Rectal smooth muscle tissue (tissue), 1 donor: ENCODE data around the gene PHGDH.
"Not testable (repeated sequence)": the region's sequence is repeated elsewhere in the genome, so short reads cannot be mapped to it uniquely, and the experiment has no call there.

Source experiments
- H3K27ac ChIP-seq: one replicate; pipeline ENCODE4 v1.7.0; 2013; ENCODE audit warnings: low read depth, low read length, inconsistent platforms
- H3K27me3 ChIP-seq: one replicate; pipeline ENCODE4 v1.7.0; 2013; ENCODE audit warnings: low read length; ENCODE audit not compliant: control insufficient read depth, insufficient read depth
- H3K36me3 ChIP-seq: one replicate; pipeline ENCODE4 v1.7.0; 2013; ENCODE audit warnings: low read length; ENCODE audit not compliant: control insufficient read depth, insufficient read depth
- H3K4me1 ChIP-seq: one replicate; pipeline ENCODE4 v1.7.0; 2013; ENCODE audit warnings: low read length; ENCODE audit not compliant: control insufficient read depth, insufficient read depth
- H3K4me3 ChIP-seq: one replicate; pipeline ENCODE4 v1.7.0; 2013; ENCODE audit warnings: low read length
- H3K9ac ChIP-seq: one replicate; pipeline ENCODE4 v1.7.0; 2013; ENCODE audit warnings: low read length

Gene PHGDH

GRCh38 chr1:119778886-119779560, 67.3 kb downstream of the PHGDH start:
- Histone ChIP-seq H3K4me3 (no peak overlapping the region), H3K9ac (no peak overlapping the region), H3K4me1 (peaks cover 2% of the 10 kb centered on the region), H3K36me3 (no peaks in the 10 kb centered on the region), H3K27me3 (no peaks in the 10 kb centered on the region), H3K27ac (no peak overlapping the region)

GRCh38 chr1:119779869-119780356, 68.2 kb downstream of the PHGDH start:
- no peaks in the 10 kb centered on the region for H3K36me3 ChIP-seq
- H3K4me1 ChIP-seq = peaks cover 2% of the 10 kb centered on the region
- H3K4me3 ChIP-seq = peak overlapping the region; percentile 60
- H3K27ac ChIP-seq = peak overlapping the region; percentile 59
- no peak overlapping the region for H3K9ac ChIP-seq
- no peaks in the 10 kb centered on the region for H3K27me3 ChIP-seq

DNA sequence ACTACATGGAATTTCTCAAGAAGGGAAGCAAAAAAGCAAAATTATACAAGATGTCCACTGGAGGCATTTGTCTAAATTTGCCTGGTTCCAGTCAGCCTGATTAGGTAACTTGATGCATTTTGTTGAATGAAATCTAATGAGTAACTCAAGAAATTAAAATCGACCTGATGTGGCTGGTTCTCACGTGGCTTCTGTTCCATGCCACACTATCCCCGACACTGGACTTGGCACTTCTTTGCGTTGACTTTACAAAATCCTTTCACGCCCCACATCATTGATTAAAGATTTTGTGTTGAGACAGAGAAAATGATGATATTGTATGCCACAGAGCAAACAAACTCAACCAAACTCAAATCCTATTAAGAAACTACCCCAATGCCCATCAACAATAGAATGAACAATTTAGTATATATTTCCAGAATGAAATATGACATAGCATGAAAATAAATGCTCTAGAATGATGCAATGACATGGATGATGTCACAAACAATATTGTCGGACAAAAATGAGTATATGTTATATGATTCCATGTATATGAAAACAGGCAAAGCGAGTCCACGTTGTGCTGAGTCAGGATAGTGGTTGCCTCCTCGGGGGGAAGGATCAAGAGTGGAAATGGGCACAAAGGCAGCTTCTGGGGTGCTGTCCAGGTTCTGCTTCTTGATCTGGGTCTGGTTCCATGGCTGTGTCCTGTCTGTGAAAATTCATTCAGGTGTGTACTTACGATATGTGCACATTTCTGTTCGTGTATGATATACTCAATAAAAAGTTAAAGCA, 69.9 kb downstream of the PHGDH start:
- H3K9ac ChIP-seq = no peak overlapping the region
- H3K27ac ChIP-seq = no peak overlapping the region
- peaks cover 2% of the 10 kb centered on the region for H3K4me1 ChIP-seq
- H3K4me3 ChIP-seq = no peak overlapping the region
- H3K27me3 ChIP-seq = no peaks in the 10 kb centered on the region
- no peaks in the 10 kb centered on the region for H3K36me3 ChIP-seq

- no peaks in the 10 kb centered on the region for H3K36me3 ChIP-seq
- peaks cover 2% of the 10 kb centered on the region for H3K4me1 ChIP-seq
- H3K27ac ChIP-seq = no peak overlapping the region
- H3K27me3 ChIP-seq = no peaks in the 10 kb centered on the region
- H3K4me3 ChIP-seq = no peak overlapping the region
- no peak overlapping the region for H3K9ac ChIP-seq
Observed at GRCh38 chr1:119782631-119783325, 71.0 kb downstream of the PHGDH start.

GRCh38 chr1:119783354-119784185, 71.8 kb downstream of the PHGDH start:
- no peaks in the 10 kb centered on the region for H3K36me3 ChIP-seq
- H3K27ac ChIP-seq = no peak overlapping the region
- peaks cover 2% of the 10 kb centered on the region for H3K4me1 ChIP-seq
- H3K4me3 ChIP-seq = no peak overlapping the region
- H3K27me3 ChIP-seq = no peaks in the 10 kb centered on the region
- no peak overlapping the region for H3K9ac ChIP-seq

- Histone ChIP-seq H3K27me3 (no peaks in the 10 kb centered on the region), H3K9ac (no peak overlapping the region), H3K36me3 (no peaks in the 10 kb centered on the region), H3K4me1 (peaks cover 2% of the 10 kb centered on the region), H3K4me3 (no peak overlapping the region), H3K27ac (no peak overlapping the region)
Observed at GRCh38 chr1:119784191-119784781, 72.6 kb downstream of the PHGDH start.

- not testable (repeated sequence) for H3K27me3 ChIP-seq, H3K4me3 ChIP-seq, H3K36me3 ChIP-seq, H3K4me1 ChIP-seq, H3K27ac ChIP-seq, H3K9ac ChIP-seq
Observed at GRCh38 chr1:119786046-119786445, 74.3 kb downstream of the PHGDH start.

- not testable (repeated sequence) for H3K27me3 ChIP-seq, H3K9ac ChIP-seq, H3K4me3 ChIP-seq, H3K4me1 ChIP-seq, H3K27ac ChIP-seq, H3K36me3 ChIP-seq
Observed at GRCh38 chr1:119786473-119787050, 74.8 kb downstream of the PHGDH start.

GRCh38 chr1:119787776-119788175, 76.0 kb downstream of the PHGDH start:
- no peaks in the 10 kb centered on the region for H3K27me3 ChIP-seq
- no peak overlapping the region for H3K27ac ChIP-seq
- no peak overlapping the region for H3K9ac ChIP-seq
- no peaks in the 10 kb centered on the region for H3K4me1 ChIP-seq
- no peaks in the 10 kb centered on the region for H3K36me3 ChIP-seq
- no peak overlapping the region for H3K4me3 ChIP-seq

DNA sequence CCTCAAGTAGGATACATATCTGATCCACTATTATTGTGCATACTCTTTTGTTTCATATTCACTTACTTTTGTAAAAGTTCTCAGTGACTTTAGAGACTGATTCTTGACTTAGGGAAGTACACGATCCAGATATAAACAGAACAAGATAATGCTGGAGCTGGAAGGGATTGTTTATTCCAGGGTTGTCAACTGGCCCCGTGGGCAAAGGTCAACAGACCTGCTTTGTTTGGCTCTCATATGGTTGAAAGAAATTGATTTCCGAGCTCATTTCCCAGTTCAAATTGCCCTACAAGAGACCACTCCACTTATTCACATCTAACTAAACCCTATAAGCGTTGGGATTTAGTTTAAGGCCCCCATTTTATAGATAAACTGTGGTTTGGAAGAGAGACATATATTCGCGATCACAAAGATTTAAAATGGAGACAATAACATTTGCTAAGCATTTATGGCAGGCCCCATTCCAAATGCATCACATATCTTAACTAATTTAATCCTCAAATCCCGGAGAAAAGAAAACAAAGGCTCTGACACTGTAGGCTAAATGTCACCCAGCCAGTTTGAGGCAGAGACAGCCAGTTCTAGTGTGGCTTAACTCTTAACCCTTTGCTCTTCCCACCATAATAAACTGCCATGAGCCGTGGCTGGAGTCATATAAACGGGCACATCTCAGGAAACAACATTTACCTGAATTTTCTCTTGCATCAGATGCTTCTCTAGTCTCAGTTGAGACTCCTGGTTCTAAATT, 78.9 kb downstream of the PHGDH start:
- H3K27ac ChIP-seq = no peak overlapping the region
- no peaks in the 10 kb centered on the region for H3K27me3 ChIP-seq
- H3K36me3 ChIP-seq = no peaks in the 10 kb centered on the region
- H3K9ac ChIP-seq = no peak overlapping the region
- peaks cover 14% of the 10 kb centered on the region for H3K4me1 ChIP-seq
- H3K4me3 ChIP-seq = no peak overlapping the region

GRCh38 chr1:119791377-119791776, 79.6 kb downstream of the PHGDH start:
- Histone ChIP-seq H3K4me1 (peaks cover 18% of the 10 kb centered on the region), H3K9ac (no peak overlapping the region), H3K4me3 (no peak overlapping the region), H3K27ac (no peak overlapping the region), H3K27me3 (no peaks in the 10 kb centered on the region), H3K36me3 (no peaks in the 10 kb centered on the region)
